Central memory CD8-positive, alpha-beta T cell (primary cell): ENCODE data around the gene DOC2B.
"Not testable (repeated sequence)": the region's sequence is repeated elsewhere in the genome, so short reads cannot be mapped to it uniquely, and the experiment has no call there.

Experiments
- ATAC-seq: fragments of 150-1000 bp; cut with Tn5 transposase; replicated peaks from 2 replicates; pipeline ENCODE4 v1.10.0; 2022; ENCODE audit warnings: mild to moderate bottlenecking, moderate FRiP score, moderate number of reproducible peaks; ENCODE audit not compliant: poor library complexity, severe bottlenecking; ENCODE audit errors: extremely low read depth
- DNase-seq, 2 donors: peaks; one replicate each; pipeline ENCODE4 v3.0.0; 2021; ENCODE audit warnings: low spot score in 2 of 2
- H3K27ac Mint-ChIP-seq: one replicate; pipeline ENCODE4 v1.8.0; 2022; ENCODE audit warnings: low read depth, mild to moderate bottlenecking, moderate library complexity, mixed read lengths
- H3K27me3 Mint-ChIP-seq: one replicate; pipeline ENCODE4 v1.8.0; 2022; ENCODE audit warnings: mixed read lengths
- H3K36me3 Mint-ChIP-seq: one replicate; pipeline ENCODE4 v1.8.0; 2022; ENCODE audit warnings: mild to moderate bottlenecking, moderate library complexity, mixed read lengths; ENCODE audit not compliant: insufficient read depth
- H3K4me1 Mint-ChIP-seq: one replicate; pipeline ENCODE4 v1.8.0; 2022; ENCODE audit warnings: mixed read lengths
- H3K4me3 Mint-ChIP-seq: one replicate; pipeline ENCODE4 v1.8.0; 2022; ENCODE audit warnings: mild to moderate bottlenecking, moderate library complexity, mixed read lengths
- H3K9me3 Mint-ChIP-seq: one replicate; pipeline ENCODE4 v1.8.0; 2022; ENCODE audit warnings: mixed read lengths

DOC2B gene

GRCh38 chr17:222172-222571, 40.7 kb upstream of the DOC2B start:
- H3K4me3 Mint-ChIP-seq, result no peak overlapping the region
- H3K36me3 Mint-ChIP-seq, result no peaks in the 10 kb centered on the region
- no peak for DNase-seq
- H3K27me3 Mint-ChIP-seq, result no peaks in the 10 kb centered on the region
- no peaks in the 10 kb centered on the region for H3K4me1 Mint-ChIP-seq
- no peak overlapping the region for H3K27ac Mint-ChIP-seq
- no peaks in the 10 kb centered on the region for H3K9me3 Mint-ChIP-seq
- no peak for ATAC-seq

- H3K27ac Mint-ChIP-seq, result no peak overlapping the region
- ATAC-seq, result no peak
- no peak for DNase-seq
- no peaks in the 10 kb centered on the region for H3K36me3 Mint-ChIP-seq
- H3K27me3 Mint-ChIP-seq, result no peaks in the 10 kb centered on the region
- H3K4me1 Mint-ChIP-seq, result no peaks in the 10 kb centered on the region
- no peak overlapping the region for H3K4me3 Mint-ChIP-seq
- H3K9me3 Mint-ChIP-seq, result no peaks in the 10 kb centered on the region
These were observed 38.2 kb upstream of the DOC2B start for GRCh38 chr17:219696-220095.

GRCh38 chr17:218432-219110, 37.1 kb upstream of the DOC2B start:
- Mint-ChIP-seq H3K36me3 (no peaks in the 10 kb centered on the region), H3K9me3 (no peaks in the 10 kb centered on the region), H3K4me1 (no peaks in the 10 kb centered on the region), H3K27ac (no peak overlapping the region), H3K27me3 (no peaks in the 10 kb centered on the region), H3K4me3 (no peak overlapping the region)
- DNase-seq, result no peak
- ATAC-seq, result no peak

GRCh38 chr17:216625-217024, 35.2 kb upstream of the DOC2B start:
- no peaks in the 10 kb centered on the region for H3K4me1 Mint-ChIP-seq
- DNase-seq (no peak), ATAC-seq (no peak)
- no peaks in the 10 kb centered on the region for H3K27me3 Mint-ChIP-seq
- H3K27ac Mint-ChIP-seq, result no peak overlapping the region
- H3K9me3 Mint-ChIP-seq, result no peaks in the 10 kb centered on the region
- H3K36me3 Mint-ChIP-seq, result no peaks in the 10 kb centered on the region
- no peak overlapping the region for H3K4me3 Mint-ChIP-seq

GRCh38 chr17:215563-216478, 34.4 kb upstream of the DOC2B start:
- H3K4me1 Mint-ChIP-seq, DNase-seq, H3K36me3 Mint-ChIP-seq, H3K9me3 Mint-ChIP-seq, ATAC-seq, H3K4me3 Mint-ChIP-seq, H3K27me3 Mint-ChIP-seq, H3K27ac Mint-ChIP-seq: not testable (repeated sequence)

- no peak for DNase-seq
- no peak overlapping the region for H3K4me3 Mint-ChIP-seq
- no peaks in the 10 kb centered on the region for H3K27me3 Mint-ChIP-seq
- H3K9me3 Mint-ChIP-seq, result no peaks in the 10 kb centered on the region
- ATAC-seq, result no peak
- H3K36me3 Mint-ChIP-seq, result no peaks in the 10 kb centered on the region
- no peaks in the 10 kb centered on the region for H3K4me1 Mint-ChIP-seq
- H3K27ac Mint-ChIP-seq, result no peak overlapping the region
These were observed 33.5 kb upstream of the DOC2B start for GRCh38 chr17:214881-215331.

- no peak overlapping the region for H3K27ac Mint-ChIP-seq
- no peaks in the 10 kb centered on the region for H3K27me3 Mint-ChIP-seq
- DNase-seq (no peak), ATAC-seq (no peak)
- H3K36me3 Mint-ChIP-seq, result no peaks in the 10 kb centered on the region
- no peak overlapping the region for H3K4me3 Mint-ChIP-seq
- no peaks in the 10 kb centered on the region for H3K4me1 Mint-ChIP-seq
- no peaks in the 10 kb centered on the region for H3K9me3 Mint-ChIP-seq
These were observed 32.0 kb upstream of the DOC2B start for GRCh38 chr17:213286-214105.

- Mint-ChIP-seq H3K4me3 (no peak overlapping the region), H3K4me1 (no peaks in the 10 kb centered on the region), H3K9me3 (no peaks in the 10 kb centered on the region), H3K36me3 (no peaks in the 10 kb centered on the region), H3K27me3 (no peaks in the 10 kb centered on the region), H3K27ac (no peak overlapping the region)
- no peak for DNase-seq
- ATAC-seq, result no peak
These were observed 29.0 kb upstream of the DOC2B start for GRCh38 chr17:210402-210801.

GRCh38 chr17:208429-208828, 27.0 kb upstream of the DOC2B start:
- ATAC-seq, result no peak
- Mint-ChIP-seq H3K4me3 (no peak overlapping the region), H3K9me3 (no peaks in the 10 kb centered on the region), H3K36me3 (no peaks in the 10 kb centered on the region), H3K27me3 (no peaks in the 10 kb centered on the region), H3K27ac (no peak overlapping the region), H3K4me1 (no peaks in the 10 kb centered on the region)
- DNase-seq, result no peak

GRCh38 chr17:207775-208174, 26.3 kb upstream of the DOC2B start:
- ATAC-seq (no peak), DNase-seq (no peak)
- no peak overlapping the region for H3K27ac Mint-ChIP-seq
- H3K9me3 Mint-ChIP-seq, result no peaks in the 10 kb centered on the region
- H3K4me3 Mint-ChIP-seq, result no peak overlapping the region
- H3K4me1 Mint-ChIP-seq, result no peaks in the 10 kb centered on the region
- no peaks in the 10 kb centered on the region for H3K27me3 Mint-ChIP-seq
- H3K36me3 Mint-ChIP-seq, result no peaks in the 10 kb centered on the region

- Mint-ChIP-seq H3K36me3 (no peaks in the 10 kb centered on the region), H3K27ac (no peak overlapping the region), H3K4me1 (no peaks in the 10 kb centered on the region), H3K9me3 (no peaks in the 10 kb centered on the region), H3K4me3 (no peak overlapping the region), H3K27me3 (no peaks in the 10 kb centered on the region)
- DNase-seq (no peak), ATAC-seq (no peak)
These were observed 25.6 kb upstream of the DOC2B start for GRCh38 chr17:206941-207560.

GRCh38 chr17:206484-206883, 25.0 kb upstream of the DOC2B start:
- not testable (repeated sequence) for H3K36me3 Mint-ChIP-seq, DNase-seq, H3K27ac Mint-ChIP-seq, H3K4me1 Mint-ChIP-seq, ATAC-seq, H3K9me3 Mint-ChIP-seq, H3K27me3 Mint-ChIP-seq, H3K4me3 Mint-ChIP-seq
